ENCODE data around the gene NOP53. TPM values are rescaled to one million over a fixed set of nuclear protein-coding genes. Genes with fewer than 3 reads are reported as not detected.

NOP53 gene
- polyA plus RNA-seq = 65.0 and 87.0 TPM in 2 replicates
- 61.8 and 147 TPM in 2 replicates for polyA minus RNA-seq

GRCh38 chr19:47745010-47745901, at the start of gene NOP53:
Gene NOP53, plus strand, starts transcription at chr19:47745546. Its CDS starts 14 bp downstream, at chr19:47745560.
- Histone ChIP-seq H2AFZ (ENCODE audit: low read depth, low read length) (peak within 1 kb of the TSS; percentile 85), H4K20me1 (ENCODE audit: insufficient read depth) (no peaks in the 10 kb centered on the region), H3K36me3 (ENCODE audit: insufficient read depth, low read length) (no peaks in the 10 kb centered on the region), H3K27ac (ENCODE audit: low read length) (peak within 1 kb of the TSS; percentile 91), H3K4me3 (ENCODE audit: low read length) (peak within 1 kb of the TSS; percentile 82), H3K27me3 (ENCODE audit: insufficient read depth, low read depth, low read length) (no peaks in the 10 kb centered on the region), H3K4me2 (ENCODE audit: low read length) (peak within 1 kb of the TSS; percentile 62), H3K9me3 (ENCODE audit: low read length) (no peaks in the 10 kb centered on the region), H3K9ac (ENCODE audit: low read length) (peak within 1 kb of the TSS; percentile 91), H3K79me2 (replicated peaks; ENCODE audit: insufficient read depth, low read length) (peaks cover 12% of the 10 kb centered on the region), H3K9me2 (ENCODE audit: insufficient read depth, low read length) (no peaks in the 10 kb centered on the region), H3F3A (ENCODE audit: insufficient read depth, low read length, poor library complexity, severe bottlenecking) (no peaks in the 10 kb centered on the region)
- TF ChIP-seq REST (IDR thresholded peaks at IDR 0.05; ENCODE audit: borderline replicate concordance) (peak; percentile 86), POLR2AphosphoS5 (IDR thresholded peaks at IDR 0.05) (peak; percentile 97), MXI1 (conservative IDR thresholded peaks at IDR 0.05; ENCODE audit: poor library complexity, severe bottlenecking) (peak; percentile 97), RAD21 (conservative IDR thresholded peaks at IDR 0.05) (peak; percentile 28), SMC3 (conservative IDR thresholded peaks at IDR 0.05; ENCODE audit: poor library complexity) (peak; percentile 34), EZH2 (IDR thresholded peaks at IDR 0.05; ENCODE audit: borderline replicate concordance, insufficient read depth, low read length, poor library complexity, severe bottlenecking) (no peak), EP300 (conservative IDR thresholded peaks at IDR 0.05; ENCODE audit: poor library complexity, severe bottlenecking) (peak; percentile 67), CTCF (IDR thresholded peaks at IDR 0.05; ENCODE audit: poor library complexity, severe bottlenecking) (peak; percentile 48), TAF1 (IDR thresholded peaks at IDR 0.05; ENCODE audit: low read depth) (peak; percentile 86)

- Histone ChIP-seq H4K20me1 (ENCODE audit: insufficient read depth) (no peaks in the 10 kb centered on the region), H2AFZ (ENCODE audit: low read depth, low read length) (no peak overlapping the region), H3K9ac (ENCODE audit: low read length) (no peak overlapping the region), H3K27me3 (ENCODE audit: insufficient read depth, low read depth, low read length) (no peaks in the 10 kb centered on the region), H3K36me3 (ENCODE audit: insufficient read depth, low read length) (no peaks in the 10 kb centered on the region), H3K9me3 (ENCODE audit: low read length) (no peaks in the 10 kb centered on the region), H3K79me2 (replicated peaks; ENCODE audit: insufficient read depth, low read length) (no peaks in the 10 kb centered on the region), H3K4me3 (ENCODE audit: low read length) (no peak overlapping the region), H3F3A (ENCODE audit: insufficient read depth, low read length, poor library complexity, severe bottlenecking) (no peaks in the 10 kb centered on the region), H3K27ac (ENCODE audit: low read length) (no peak overlapping the region), H3K4me2 (ENCODE audit: low read length) (no peak overlapping the region), H3K9me2 (ENCODE audit: insufficient read depth, low read length) (no peaks in the 10 kb centered on the region)
- no peak for TF ChIP-seq EP300 (conservative IDR thresholded peaks at IDR 0.05; ENCODE audit: poor library complexity, severe bottlenecking)
- no peak for TF ChIP-seq RAD21 (conservative IDR thresholded peaks at IDR 0.05)
- TF ChIP-seq CTCF (IDR thresholded peaks at IDR 0.05; ENCODE audit: poor library complexity, severe bottlenecking) = no peak
- TF ChIP-seq MXI1 (conservative IDR thresholded peaks at IDR 0.05; ENCODE audit: poor library complexity, severe bottlenecking) = no peak
- no peak for TF ChIP-seq POLR2AphosphoS5 (IDR thresholded peaks at IDR 0.05)
- no peak for TF ChIP-seq TAF1 (IDR thresholded peaks at IDR 0.05; ENCODE audit: low read depth)
- no peak for TF ChIP-seq EZH2 (IDR thresholded peaks at IDR 0.05; ENCODE audit: borderline replicate concordance, insufficient read depth, low read length, poor library complexity, severe bottlenecking)
- no peak for TF ChIP-seq REST (IDR thresholded peaks at IDR 0.05; ENCODE audit: borderline replicate concordance)
- no peak for TF ChIP-seq SMC3 (conservative IDR thresholded peaks at IDR 0.05; ENCODE audit: poor library complexity)
Measured at GRCh38 chr19:47696635-47697034, 48.7 kb upstream of the NOP53 start.
